Measurements from ENCODE around the gene HHIPL1.

HHIPL1 gene

DNA sequence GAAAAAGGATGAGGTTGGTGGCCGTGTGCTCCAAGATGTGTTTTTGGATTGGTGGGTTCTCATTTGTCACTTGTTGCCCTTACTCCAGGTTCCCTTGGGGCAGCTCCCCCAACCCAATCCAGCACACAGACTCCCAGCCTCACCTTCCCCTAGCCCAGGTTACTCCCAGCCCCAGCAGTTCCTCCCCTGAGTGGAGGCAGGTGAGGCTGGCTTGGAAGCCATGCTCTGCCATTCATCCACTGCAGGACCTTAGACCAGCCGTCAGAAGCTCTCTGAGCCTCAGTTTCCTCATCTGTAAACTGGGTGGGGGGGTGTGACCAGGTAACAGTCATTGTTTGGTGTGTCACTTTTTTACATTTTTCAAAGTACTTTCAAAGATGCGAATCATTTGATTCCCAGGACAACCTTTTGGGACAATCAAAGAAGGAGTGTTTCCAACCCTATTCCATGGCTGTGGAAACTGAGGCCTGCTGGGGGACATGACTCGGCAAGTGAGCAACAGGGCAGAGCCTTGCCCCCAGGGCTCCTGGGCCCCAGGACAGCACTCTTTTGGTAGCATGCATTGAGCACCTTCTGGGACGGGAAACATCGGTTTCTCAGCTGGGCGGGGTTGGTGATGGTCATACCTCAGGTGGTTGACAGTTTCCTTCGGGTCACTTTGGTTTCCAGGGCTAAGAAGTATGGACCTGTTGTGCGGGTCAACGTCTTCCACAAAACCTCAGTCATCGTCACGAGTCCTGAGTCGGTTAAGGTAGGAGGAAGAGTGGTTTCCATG is 46.4 kb downstream of the HHIPL1 start:
- no peak for DNase-seq

DNA sequence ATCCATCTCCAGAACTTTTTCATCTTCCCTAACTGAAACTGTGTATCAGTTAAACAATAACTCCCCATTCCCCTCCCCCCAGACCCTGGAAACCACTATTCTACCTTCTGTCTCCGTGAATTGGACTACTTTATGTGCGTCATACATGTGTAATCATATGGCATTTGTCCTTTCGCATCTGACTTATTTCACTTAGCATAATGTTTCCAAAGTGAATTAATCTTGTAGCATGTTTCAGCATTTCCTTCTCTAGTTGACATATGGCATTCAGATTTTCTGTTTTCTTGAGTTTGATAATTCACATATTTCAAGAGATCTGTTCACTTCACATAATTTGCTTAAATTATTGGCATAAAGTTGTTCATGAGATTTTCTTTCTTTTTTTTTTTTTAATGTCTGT is 49.0 kb downstream of the HHIPL1 start:
- DNase-seq: no peak

DNA sequence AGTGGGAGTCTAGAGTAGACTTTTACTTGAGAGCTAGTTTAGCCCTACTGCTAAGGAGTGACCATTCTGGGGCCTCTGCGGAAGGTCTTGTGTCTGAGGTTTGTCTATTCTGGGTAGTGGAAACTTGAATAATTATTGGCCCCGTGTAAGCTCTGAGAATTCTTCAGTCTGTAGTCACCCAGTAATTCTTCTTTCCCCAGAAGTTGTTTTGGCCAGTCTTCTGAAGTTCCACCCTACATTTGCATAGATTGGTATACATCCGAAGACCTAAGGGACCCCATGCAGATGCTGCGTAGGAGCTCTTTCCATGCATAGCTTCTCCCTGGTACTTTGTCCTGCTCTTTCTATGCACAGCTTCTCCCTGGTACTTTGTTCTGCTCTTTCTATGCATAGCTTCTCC is 52.0 kb downstream of the HHIPL1 start:
- DNase-seq: no peak

DNA sequence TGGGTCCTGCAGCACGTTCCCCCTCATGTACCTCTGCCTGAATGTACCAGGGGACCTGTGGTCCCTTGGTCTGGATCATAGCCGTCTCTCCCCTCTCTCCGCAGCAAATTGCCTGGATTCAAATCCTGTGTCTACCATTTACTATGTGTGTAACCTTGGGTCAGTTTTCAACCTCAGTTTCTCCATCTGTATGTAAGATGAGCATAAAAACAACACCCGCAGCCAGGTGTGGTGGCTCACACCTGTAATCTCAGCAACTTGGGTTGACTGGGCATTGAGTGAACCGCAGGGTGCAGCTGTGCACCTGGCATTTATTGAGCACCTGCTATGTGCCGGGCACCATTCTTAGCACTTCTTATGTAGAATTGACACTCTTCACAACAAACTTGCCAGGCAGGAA is 53.3 kb downstream of the HHIPL1 start:
- DNase-seq: no peak

DNA sequence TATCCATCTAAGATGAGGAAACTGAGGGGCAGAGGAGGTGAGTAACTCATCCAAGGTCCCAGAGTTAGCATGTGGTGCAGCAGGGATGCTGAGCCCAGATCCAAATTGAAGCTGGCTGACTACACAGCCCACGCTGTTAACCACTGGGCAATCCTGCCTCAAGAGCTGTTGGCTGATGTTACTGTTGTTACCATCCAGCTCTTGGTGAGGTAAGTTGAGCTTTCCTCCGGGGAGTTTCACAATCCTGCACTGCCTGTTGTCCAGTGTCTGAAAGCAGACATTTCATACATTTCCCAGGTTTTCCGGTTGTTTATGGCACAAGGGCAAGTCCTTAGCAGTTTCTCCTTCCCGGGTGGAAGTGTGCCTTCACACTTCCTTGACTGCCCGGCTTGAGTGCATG is 53.7 kb downstream of the HHIPL1 start:
- DNase-seq: no peak

DNA sequence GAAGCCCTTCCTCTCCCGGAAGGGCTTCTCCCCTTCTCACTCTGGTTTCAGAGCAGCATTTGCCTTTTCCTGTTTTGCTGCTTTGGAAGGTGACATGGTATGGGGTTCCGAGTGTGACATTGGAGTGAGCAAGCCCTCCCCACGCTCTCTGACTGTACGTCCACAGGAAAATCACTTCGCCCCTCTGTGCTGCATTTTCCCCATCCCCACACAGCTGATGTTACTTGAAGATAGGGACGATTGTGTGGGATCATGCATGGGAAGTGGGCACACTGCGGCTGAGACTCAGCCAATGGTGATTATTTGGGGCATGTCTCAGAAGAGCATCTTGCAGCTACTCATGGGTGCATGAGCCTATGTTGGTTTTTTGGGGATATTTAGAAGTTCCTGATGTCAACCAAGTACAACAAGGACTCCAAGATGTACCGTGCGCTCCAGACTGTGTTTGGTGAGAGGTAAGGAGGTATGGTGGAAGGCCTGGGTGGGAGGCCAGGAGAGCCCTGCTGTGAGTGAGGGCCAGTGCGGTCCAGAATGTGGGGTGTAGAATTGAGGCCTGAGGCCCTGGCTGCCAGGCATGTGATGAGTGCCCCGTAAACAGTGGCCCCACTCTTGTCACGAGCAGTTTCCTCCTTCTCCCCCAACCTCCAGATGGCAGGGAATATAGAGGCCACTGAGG is 54.3 kb downstream of the HHIPL1 start:
- DNase-seq: no peak

DNA sequence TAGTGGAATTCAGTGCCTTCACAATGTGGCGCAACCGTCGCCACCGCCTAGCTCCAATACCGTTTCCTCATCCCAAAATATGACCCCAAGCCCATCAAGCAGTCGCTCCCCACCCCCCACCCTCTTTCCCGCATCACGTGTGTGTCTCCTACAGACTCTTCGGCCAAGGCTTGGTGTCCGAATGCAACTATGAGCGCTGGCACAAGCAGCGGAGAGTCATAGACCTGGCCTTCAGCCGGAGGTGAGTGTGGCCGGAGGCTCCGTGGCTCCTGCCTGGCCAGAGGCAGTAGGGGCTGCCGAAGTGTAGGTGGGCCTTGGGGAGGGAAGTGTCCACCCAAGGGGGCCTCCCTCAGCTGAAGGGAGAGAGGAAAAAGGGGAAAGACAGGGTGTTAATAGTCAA is 54.9 kb downstream of the HHIPL1 start:
- no peak for DNase-seq

DNA sequence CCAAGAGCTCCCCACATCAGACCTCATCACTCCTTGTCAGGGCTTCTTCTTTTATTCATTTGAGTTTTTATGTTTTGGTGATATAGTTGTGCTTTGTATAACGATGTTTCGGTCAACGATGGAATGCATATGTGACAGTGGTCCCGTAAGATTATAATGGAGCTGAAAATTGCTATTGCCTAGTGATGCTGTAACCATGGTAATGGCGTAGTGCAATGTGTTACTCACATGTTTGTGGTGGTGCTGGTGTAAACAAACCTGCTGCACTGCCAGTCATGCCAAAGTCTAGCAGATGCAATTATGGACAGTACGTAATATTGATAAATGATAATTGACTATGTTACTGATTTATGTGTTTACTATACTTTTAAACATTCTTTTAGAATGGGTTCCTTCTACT is 55.5 kb downstream of the HHIPL1 start:
- no peak for DNase-seq

DNA sequence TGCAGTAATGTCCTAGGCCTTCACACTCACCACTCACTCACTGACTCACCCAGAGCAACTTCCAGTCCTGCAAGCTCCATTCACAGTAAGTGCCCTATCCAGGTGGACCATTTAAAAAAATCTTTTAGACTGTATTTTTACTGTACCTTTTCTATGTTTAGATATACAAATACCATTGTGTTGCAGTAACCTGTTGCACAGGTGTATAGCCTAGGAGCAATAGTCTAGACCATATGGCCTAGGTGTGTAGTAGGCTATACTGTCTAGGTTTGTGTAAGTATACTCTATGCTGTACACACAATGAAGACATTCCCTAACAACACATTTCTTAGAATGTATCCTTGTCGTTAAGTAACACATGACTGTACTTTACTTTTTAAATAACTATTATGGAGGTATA is 56.3 kb downstream of the HHIPL1 start:
- no peak for DNase-seq

DNA sequence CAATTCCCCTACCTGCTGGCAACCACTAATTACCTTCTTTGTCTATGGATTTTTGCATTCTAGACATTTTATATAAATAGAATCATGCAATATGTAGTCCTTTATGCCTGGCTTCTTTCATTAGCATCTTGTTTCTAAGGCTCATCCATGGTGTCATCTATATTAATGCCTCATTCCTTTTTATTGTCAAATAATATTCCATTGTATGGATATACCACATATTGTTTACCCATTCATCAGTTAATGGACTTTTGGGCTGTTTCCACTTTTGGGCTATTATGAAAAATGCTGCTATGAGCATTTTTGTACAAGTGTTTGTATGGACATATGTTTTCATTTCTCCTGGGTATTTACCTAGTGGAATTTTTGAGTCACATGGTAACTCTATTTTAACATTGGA is 57.2 kb downstream of the HHIPL1 start:
- no peak for DNase-seq

DNA sequence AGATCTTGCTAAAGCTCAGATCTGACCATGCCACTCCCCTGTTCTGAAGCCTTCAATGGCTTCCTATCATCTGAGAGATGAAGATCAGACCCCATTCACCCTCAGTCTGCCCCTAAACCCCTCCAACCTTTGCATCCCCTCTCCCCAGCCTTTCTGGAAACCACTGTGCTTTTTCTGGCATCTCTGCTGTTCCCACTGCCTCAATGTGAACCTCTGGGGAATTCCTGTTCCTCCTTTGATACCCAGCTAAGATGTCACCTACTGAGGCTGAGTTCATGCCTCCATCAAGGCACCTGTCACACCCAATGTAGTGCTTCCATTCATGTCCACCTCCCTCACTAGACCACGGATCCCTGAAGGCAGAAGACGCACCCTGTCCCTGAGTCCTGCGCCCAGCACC is 58.5 kb downstream of the HHIPL1 start:
- no peak for DNase-seq

DNA sequence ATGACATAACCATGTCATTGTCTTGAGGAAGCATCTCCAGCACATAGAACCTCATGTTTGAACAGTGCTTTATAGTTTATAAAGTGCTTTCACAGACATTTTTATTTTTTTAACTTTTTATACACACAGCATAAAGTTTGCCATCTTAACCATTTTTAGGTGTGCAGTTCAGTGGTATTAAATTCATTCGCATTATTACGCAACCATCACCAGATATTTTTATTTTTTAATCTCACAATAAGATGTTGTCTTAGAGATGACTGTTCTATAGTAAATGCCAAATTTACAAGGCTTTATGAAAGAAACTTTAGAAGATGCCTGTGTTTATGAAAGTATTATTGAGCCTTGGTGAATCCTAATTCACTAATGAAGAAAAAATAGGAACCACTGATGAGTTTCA is 59.1 kb downstream of the HHIPL1 start:
- no peak for DNase-seq

DNA sequence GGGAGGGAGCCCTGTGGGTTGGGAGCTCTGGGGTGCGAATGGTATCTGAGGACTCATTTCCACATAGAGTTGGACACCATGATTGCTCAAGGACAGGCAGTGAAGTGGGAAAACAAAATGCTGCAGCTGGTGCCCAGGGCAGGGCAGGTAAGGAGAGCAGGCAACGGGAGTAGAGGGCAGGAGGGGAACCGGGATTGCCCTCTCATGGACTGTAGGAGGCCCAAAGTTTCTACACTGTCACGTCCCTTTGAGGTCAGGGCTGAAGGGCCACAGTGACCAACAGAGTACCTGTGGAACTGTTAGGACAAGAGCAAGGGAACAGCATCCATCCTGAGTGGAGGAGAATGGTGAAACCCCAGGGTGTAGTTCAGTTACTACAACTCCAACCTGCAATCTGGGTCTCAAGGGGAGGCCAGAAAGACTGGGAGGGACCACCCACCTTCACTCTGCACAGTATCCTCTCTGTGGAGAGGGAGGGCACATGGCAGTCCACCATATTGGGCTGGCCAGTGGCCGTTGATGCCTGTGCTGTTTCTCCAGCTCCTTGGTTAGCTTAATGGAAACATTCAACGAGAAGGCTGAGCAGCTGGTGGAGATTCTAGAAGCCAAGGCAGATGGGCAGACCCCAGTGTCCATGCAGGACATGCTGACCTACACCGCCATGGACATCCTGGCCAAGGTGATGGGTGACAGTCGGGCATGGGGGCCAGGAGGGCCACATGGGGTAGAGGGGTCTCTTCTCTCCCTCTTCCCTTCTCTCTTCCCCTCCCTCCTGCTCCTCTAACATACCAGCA is 61.4 kb downstream of the HHIPL1 start:
- DNase-seq: no peak

DNA sequence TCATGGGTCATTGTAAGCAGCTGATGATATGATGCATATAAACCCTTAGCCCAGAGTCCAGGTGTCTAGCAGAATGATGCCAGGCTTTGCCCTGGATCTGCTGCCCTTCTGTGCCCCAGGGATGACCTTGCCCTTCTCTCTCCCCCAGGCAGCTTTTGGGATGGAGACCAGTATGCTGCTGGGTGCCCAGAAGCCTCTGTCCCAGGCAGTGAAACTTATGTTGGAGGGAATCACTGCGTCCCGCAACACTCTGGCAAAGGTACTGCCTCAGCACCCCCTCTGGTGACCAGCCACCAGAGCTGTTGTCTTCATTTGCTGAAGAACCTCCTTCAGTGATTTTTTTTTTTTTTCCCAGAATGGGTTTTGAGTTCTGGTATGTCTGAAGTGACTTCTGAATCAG is 62.5 kb downstream of the HHIPL1 start:
- no peak for DNase-seq

DNA sequence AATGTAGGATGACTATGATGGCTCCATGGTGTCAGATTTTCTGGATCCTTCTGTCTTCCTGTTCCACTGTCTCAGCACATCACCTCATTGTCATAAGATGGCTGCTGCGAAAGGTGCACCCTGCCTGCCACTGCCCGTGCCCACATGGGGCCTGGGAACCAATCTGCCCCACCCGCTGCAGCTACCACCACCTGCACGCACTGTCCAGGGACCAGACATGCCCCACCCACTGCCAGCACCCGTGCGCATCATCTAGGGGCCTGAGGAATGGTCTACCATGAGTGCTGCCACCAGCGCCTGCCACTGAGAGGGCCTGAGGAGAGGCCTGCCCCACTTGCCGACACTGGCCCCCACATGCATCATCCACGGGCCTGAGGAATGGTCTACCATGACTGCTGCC is 63.0 kb downstream of the HHIPL1 start:
- DNase-seq: no peak

DNA sequence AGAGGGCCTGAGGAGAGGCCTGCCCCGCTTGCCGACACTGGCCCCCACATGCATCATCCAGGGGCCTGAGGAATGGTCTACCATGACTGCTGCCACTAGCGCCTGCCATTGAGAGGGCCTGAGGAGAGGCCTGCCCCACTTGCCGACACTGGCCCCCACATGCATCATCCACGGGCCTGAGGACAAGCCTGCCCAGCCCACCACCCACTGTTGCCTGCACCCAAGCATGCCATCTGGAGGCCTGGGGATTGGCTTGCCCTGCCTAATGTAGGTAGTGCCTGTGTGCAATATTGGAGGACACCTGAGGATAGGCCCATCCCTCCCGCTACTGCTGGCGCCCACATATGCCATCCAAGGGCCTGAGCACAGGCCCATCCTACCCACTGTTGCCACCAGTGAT is 63.5 kb downstream of the HHIPL1 start:
- DNase-seq: no peak

DNA sequence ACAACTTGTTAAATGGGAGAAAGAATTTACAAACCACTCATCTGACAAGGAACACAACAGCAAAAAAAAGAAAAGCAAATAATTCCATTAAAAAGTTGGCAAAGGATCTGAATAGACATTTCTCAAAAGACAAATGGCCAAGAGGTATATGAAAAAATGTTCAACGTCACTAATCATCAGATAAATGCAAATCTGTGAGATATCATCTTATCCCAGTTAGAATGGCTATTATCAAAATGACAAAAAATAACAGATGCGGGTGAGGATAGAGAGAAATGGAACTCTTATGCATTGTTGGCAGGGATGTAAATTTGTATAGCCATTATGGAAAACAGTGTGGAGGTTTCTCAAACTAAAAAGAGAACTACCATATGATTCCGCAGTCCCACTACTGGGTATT is 69.0 kb downstream of the HHIPL1 start:
- DNase-seq: no peak

DNA sequence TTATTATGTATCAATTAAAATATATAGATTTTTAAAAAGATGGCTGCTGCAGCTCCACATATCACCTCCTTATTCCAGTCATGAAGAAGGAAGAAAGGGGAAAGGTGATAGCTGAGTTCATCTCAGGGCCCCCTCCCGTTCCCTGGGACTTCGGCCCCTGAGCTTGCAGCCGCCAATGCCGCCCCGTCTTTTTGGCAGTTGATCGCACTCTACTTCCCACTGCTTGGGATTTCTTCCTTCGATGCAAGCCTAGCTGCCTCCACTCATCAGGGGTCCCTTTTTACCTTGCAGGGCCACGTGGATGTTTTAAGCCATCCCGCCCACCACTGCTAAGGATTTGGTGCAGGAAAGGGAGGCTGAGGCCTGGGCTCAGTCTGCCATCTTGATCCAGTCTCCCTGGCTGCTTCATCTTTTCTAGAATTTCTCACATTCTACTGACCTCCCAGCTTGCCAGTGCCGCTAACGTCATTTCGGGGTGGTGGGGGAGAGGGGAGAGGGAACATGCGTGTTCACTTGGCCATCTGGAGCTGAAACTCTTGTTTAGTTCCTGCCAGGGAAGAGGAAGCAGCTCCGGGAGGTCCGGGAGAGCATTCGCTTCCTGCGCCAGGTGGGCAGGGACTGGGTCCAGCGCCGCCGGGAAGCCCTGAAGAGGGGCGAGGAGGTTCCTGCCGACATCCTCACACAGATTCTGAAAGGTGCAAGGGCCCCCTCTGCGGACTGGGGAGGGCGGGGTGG is 70.5 kb downstream of the HHIPL1 start:
- no peak for DNase-seq

DNA sequence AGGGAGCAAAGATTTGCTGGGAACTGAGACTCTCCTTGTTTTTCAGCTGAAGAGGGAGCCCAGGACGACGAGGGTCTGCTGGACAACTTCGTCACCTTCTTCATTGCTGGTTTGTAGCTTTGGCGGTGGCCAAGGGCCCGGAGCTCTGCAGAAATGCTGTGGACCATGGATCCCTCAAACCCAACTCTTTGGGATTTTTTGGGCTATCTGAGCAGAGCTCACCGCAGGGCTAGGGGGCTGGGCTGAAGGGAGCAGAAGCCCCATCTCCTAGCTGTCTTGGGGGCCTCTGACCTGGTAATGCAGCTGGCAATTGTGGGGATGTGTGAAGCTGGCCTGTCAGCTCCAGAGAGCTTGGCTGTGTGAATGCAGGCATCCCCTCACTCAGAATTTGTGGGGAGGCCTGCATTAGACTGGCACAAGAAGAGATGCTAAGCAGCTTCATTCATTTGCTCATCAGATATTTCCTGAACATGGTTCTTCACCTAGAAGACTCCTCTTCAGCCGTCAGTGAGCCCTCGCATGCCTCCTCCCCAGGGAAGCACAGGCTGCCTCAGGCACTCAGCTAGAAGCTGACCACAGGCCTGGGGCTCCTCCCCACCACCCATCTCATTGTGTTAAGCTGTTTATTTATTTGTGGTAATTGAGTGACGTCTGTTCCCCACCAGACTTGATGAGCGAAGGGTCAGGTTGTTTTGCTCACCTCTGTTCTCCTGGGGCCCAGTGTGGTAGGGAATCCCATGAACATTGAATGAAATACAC is 71.3 kb downstream of the HHIPL1 start:
- no peak for DNase-seq

DNA sequence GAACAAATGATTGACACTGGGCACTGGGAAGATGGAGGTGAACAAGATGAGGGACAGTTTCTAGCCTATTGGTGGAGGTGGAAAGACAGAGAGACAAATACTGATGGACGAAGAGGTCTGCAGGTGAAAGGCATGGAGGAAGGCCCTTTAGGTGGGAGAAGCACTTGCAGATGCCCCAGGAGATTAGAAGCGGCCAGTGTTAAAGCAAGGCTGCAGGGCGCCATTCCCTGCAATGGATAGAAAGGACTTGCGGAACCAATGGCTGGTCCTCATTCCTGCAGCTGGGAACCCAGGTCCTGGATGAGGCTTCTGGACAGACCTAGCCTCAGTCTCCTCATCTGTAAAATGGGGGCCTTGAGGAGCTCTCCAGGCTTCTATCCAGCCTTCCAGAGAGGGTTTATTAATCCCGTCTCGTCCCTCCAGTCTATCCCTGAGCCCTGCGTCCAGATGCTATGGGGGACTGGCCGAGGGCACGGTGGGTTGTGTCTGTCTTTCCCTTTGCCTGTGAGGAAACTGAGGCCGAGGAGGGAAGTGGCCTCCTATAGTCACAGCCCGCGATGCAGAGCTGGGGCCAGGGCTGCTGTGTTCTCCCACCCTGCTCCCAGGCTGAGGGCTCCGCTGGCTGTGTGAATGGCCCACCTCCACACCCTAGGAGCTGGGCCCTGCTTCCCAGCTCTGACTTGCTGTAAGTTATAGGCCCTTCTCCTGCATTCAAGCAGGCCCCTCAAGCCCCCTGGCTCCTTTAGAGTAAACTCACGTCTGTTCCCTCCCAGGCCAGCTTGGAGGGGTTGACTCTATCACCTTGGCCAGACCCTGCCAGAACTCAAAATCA is 72.1 kb downstream of the HHIPL1 start:
- DNase-seq: no peak

DNA sequence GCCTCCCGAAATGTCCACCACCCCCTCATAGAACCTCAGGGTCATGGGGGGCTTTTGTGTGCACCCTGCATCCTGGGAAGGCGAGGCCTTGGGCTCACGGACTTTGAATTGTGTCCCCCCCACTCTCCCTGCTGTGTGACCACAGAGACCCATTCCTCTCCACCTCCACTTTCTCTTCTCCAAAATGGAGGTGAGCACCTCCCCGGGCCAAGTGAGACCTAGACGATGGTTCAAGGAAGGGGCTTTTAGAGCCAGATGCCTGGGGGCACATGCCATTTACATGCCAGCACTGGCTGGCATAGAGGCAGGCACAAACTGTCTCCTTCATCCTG is 72.7 kb downstream of the HHIPL1 start:
- no peak for DNase-seq
